Endothelial cell of umbilical vein (primary cell): ENCODE results near the gene PTPRT. TPM values are rescaled to one million over a fixed set of nuclear protein-coding genes. Genes with fewer than 3 reads are reported as not detected.

Source experiments
- BruUV-seq: library from RNA; stranded (reverse); fragments of 400-500 nt; replicated peaks from 2 replicates; lab custom pipeline; 2021; lab: Mats Ljungman, UMichigan
- CTCF ChIA-PET: fragments of 300-600, 350-600 bp; sonication (Branson Sonifier 250); formaldehyde crosslinking; loops from one replicate; lab custom pipeline; 2021; ENCODE audit warnings: antibody characterized with exemption, inconsistent platforms; lab: Charles Lee
- POLR2A ChIA-PET: fragments of 300-600, 350-600 bp; sonication (Branson Sonifier 250); formaldehyde crosslinking; loops from one replicate; lab custom pipeline; 2021; ENCODE audit warnings: antibody characterized with exemption, inconsistent platforms; lab: Charles Lee
- DNase-seq: peaks from one replicate; pipeline ENCODE4 v3.0.0-alpha.2; 2011; ENCODE audit warnings: low read depth, low spot score
- FAIRE-seq: peaks from 2 replicates; lab custom pipeline; 2011; peaks lifted over from hg19 to GRCh38; lab: Jason Lieb, UNC
- H2AFZ ChIP-seq: 2 replicates; pipeline ENCODE4 v1.6.0; 2012; ENCODE audit warnings: low read depth, low read length, control low read depth, inconsistent platforms
- H3K27ac ChIP-seq: 2 replicates; pipeline ENCODE4 v1.5.1; 2011; ENCODE audit warnings: low read depth, mild to moderate bottlenecking, control low read depth, low read length, moderate library complexity; ENCODE audit not compliant: insufficient read depth
- H3K27me3 ChIP-seq, 2 experiments: 2 replicates each; pipeline versions ENCODE4 v1.6.0 to v1.6.1; 2011; ENCODE audit warnings: low read length in 2 of 2, mixed read lengths in 1 of 2; ENCODE audit not compliant: control insufficient read depth in 2 of 2, insufficient read depth in 2 of 2
- H3K36me3 ChIP-seq, 2 experiments: 2 replicates in 1 of 2; 3 replicates in 1 of 2; pipeline ENCODE4 v1.5.1; 2011; ENCODE audit warnings: low read length in 2 of 2, mild to moderate bottlenecking in 1 of 2, moderate library complexity in 1 of 2; ENCODE audit not compliant: control insufficient read depth in 2 of 2, insufficient read depth in 2 of 2; ENCODE audit errors: extremely low read depth in 1 of 2
- H3K4me1 ChIP-seq: 3 replicates; pipeline ENCODE4 v1.5.1; 2011; ENCODE audit warnings: mild to moderate bottlenecking, low read length; ENCODE audit not compliant: control insufficient read depth, insufficient read depth; ENCODE audit errors: extremely low read depth
- H3K4me2 ChIP-seq: 2 replicates; pipeline ENCODE4 v1.6.1; 2011; ENCODE audit warnings: low read length, control low read depth, mixed read lengths; ENCODE audit not compliant: insufficient read depth
- H3K4me3 ChIP-seq, 3 experiments: fragments of 200-600 bp in 1 of 3; sonication (generic), shearing (Covaris generic) in 1 of 3; replicated peaks in 1 of 3; 2 replicates each; pipeline ENCODE4 v1.5.1; 2011 to 2016; ENCODE audit warnings: control low read depth in 3 of 3, low read length in 3 of 3, mild to moderate bottlenecking in 2 of 3, inconsistent platforms in 1 of 3, low read depth in 1 of 3, moderate library complexity in 1 of 3; ENCODE audit not compliant: insufficient read depth in 1 of 3
- H3K79me2 ChIP-seq: 2 replicates; pipeline ENCODE4 v1.6.0; 2012; ENCODE audit warnings: low read length, inconsistent platforms; ENCODE audit not compliant: control insufficient read depth, insufficient read depth
- H3K9ac ChIP-seq: replicated peaks from 2 replicates; pipeline ENCODE3; 2011; ENCODE audit warnings: low read length, control low read depth; ENCODE audit not compliant: insufficient read depth; ENCODE audit errors: extremely low read depth
- H3K9me1 ChIP-seq: replicated peaks from 3 replicates; pipeline ENCODE4 v1.6.0; 2011; ENCODE audit warnings: mild to moderate bottlenecking, low read length; ENCODE audit not compliant: control insufficient read depth, insufficient read depth; ENCODE audit errors: extremely low read depth
- H3K9me3 ChIP-seq: replicated peaks from 2 replicates; pipeline ENCODE4 v1.5.1; 2012; ENCODE audit warnings: low read length, inconsistent platforms; ENCODE audit not compliant: control insufficient read depth, insufficient read depth
- H4K20me1 ChIP-seq: replicated peaks from 2 replicates; pipeline ENCODE3; 2011; ENCODE audit warnings: mild to moderate bottlenecking, low read length; ENCODE audit not compliant: control insufficient read depth, insufficient read depth; ENCODE audit errors: extremely low read depth
- CTCF ChIP-seq, 2 donors: IDR thresholded peaks; 1 replicate in 1 of 2; 2 replicates in 1 of 2; pipeline ENCODE4 v1.5.1; 2011; ENCODE audit warnings: low read length in 2 of 2, mild to moderate bottlenecking in 2 of 2, moderate library complexity in 2 of 2, control low read depth in 1 of 2, inconsistent platforms in 1 of 2, low read depth in 1 of 2; ENCODE audit not compliant: insufficient read depth in 1 of 2; ENCODE audit errors: extremely low read depth in 1 of 2
- EZH2 ChIP-seq: IDR thresholded peaks from 2 replicates; pipeline ENCODE4 v1.6.1; 2012; ENCODE audit warnings: borderline replicate concordance, low read depth, mild to moderate bottlenecking, moderate library complexity, low read length, inconsistent platforms; ENCODE audit not compliant: severe bottlenecking
- FOS ChIP-seq: IDR thresholded peaks from 2 replicates; pipeline ENCODE4 v1.6.1; 2011; ENCODE audit warnings: mild to moderate bottlenecking, low read length, moderate library complexity, borderline replicate concordance; ENCODE audit not compliant: insufficient read depth
- GATA2 ChIP-seq: IDR thresholded peaks from 2 replicates; pipeline ENCODE4 v1.7.0; 2011; ENCODE audit warnings: low read depth, mild to moderate bottlenecking, moderate library complexity, mixed read lengths, low read length; ENCODE audit not compliant: insufficient read length, insufficient read depth
- JUN ChIP-seq: IDR thresholded peaks from 2 replicates; pipeline ENCODE4 v1.6.1; 2011; ENCODE audit warnings: borderline replicate concordance, low read depth; ENCODE audit not compliant: insufficient read length, insufficient read depth
- MYC ChIP-seq: IDR thresholded peaks from one replicate; pipeline ENCODE4 v1.6.1; 2011; ENCODE audit warnings: mild to moderate bottlenecking, low read depth, low read length
- POLR2A ChIP-seq: IDR thresholded peaks from 2 replicates; pipeline ENCODE4 v1.6.1; 2012; ENCODE audit warnings: low read depth, mild to moderate bottlenecking, control low read depth, low read length
- POLR2AphosphoS5 ChIP-seq: IDR thresholded peaks from 2 replicates; pipeline ENCODE4 v1.6.1; 2012; ENCODE audit warnings: low read depth, mild to moderate bottlenecking, control low read depth, low read length, moderate library complexity; ENCODE audit not compliant: insufficient read depth
- dilution Hi-C: fragments of 300-500 bp; cut with MboI; formaldehyde crosslinking; loops from one replicate; pipeline ENCODE4 v1.15.0; 2019; ENCODE audit warnings: low sequenced_read_pairs; ENCODE audit not compliant: extremely low pct_ligation_motif_present
- intact Hi-C: fragments of 100-400 bp; cut with micrococcal nuclease; formaldehyde crosslinking; loops from one replicate; pipeline ENCODE4 v1.10.0; 2022
- polyA plus RNA-seq, 4 experiments: library from polyadenylated mRNA; depleted of rRNA in 3 of 4; stranded (reverse) in 3 of 4; unstranded in 1 of 4; fragments of >200 nt; gene quantifications; 2 replicates each; pipeline versions ENCODE4 v1.2.1 to v1.2.3, GENCODE V29; 2011 to 2012; ENCODE audit warnings: missing spikeins in 1 of 4
- total RNA-seq: library from RNA; stranded (reverse); gene quantifications from 2 replicates; pipeline ENCODE4 v1.2.3, GENCODE V29; 2021
- TF ChIP-seq, protein P1 (sequence below): IDR thresholded peaks from 2 replicates; pipeline ENCODE4 v1.6.1; 2011; ENCODE audit not compliant: insufficient read depth, insufficient read length

Gene PTPRT
- total and polyA plus RNA-seq, 2 donors (not counting 3 experiments of a cell fraction or from before 2014, with no cell fraction given) = not detected

- H3K4me1 ChIP-seq = no peaks in the 10 kb centered on the region
- H3K27me3 ChIP-seq = no peaks in the 10 kb centered on the region
- H3K27ac ChIP-seq = no peak overlapping the region
- H4K20me1 ChIP-seq = no peaks in the 10 kb centered on the region
- BruUV-seq = no TSS peak
- H3K79me2 ChIP-seq = no peaks in the 10 kb centered on the region
- no peak overlapping the region for H3K4me2 ChIP-seq
- dilution Hi-C loops (no loop called here), intact Hi-C loops (no loop called here)
- H2AFZ ChIP-seq = no peak overlapping the region
- ChIA-PET POLR2A (no interaction called here), CTCF (no interaction called here)
- TF ChIP-seq FOS (no peak), POLR2AphosphoS5 (no peak), MYC (no peak), JUN (no peak), CTCF (IDR thresholded peaks at IDR 0.05; ENCODE audit: extremely low read depth in 1 of 2, insufficient read depth in 1 of 2, low read depth in 1 of 2, low read length in 2 of 2) (no peak)
- no peaks in the 10 kb centered on the region for H3K9me1 ChIP-seq
- H3K9ac ChIP-seq = no peak overlapping the region
- DNase-seq = no peak
- no peak for FAIRE-seq
- H3K4me3 ChIP-seq = no peak overlapping the region
- H3K36me3 ChIP-seq = no peaks in the 10 kb centered on the region
- H3K9me3 ChIP-seq = no peaks in the 10 kb centered on the region
These were observed 1077.5 kb downstream of the PTPRT start for GRCh38 chr20:42112161-42112560.

DNA sequence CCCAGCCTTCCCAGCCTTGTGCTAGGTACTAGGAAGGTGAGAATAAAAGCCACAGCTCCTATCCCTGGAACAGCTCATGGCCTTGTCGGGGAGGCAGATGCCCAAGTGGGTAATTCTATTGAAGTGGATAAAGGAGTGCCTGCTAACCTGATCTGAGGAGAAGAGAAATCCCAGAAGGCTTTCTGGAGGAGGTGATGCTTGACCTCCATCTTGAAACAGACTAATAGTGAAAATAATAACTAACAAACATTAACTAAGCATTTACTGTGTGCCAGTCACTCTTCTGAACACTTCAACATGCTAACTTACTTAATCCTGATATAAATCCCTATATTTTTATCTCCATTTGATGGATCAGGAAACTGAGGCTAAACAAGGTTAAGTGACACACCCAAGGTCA lies 1078.4 kb downstream of the PTPRT start:
- FAIRE-seq (no peak), DNase-seq (no peak)
- TF ChIP-seq CTCF (IDR thresholded peaks at IDR 0.05; ENCODE audit: extremely low read depth in 1 of 2, insufficient read depth in 1 of 2, low read depth in 1 of 2, low read length in 2 of 2) (no peak), POLR2A (no peak), JUN (no peak), MYC (no peak), FOS (no peak), GATA2 (no peak), EZH2 (no peak), POLR2AphosphoS5 (no peak)
- TF ChIP-seq, protein P1, sequence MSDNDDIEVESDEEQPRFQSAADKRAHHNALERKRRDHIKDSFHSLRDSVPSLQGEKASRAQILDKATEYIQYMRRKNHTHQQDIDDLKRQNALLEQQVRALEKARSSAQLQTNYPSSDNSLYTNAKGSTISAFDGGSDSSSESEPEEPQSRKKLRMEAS = no peak
- ChIA-PET POLR2A (no interaction called here), CTCF (no interaction called here)
- H3K27ac ChIP-seq = no peak overlapping the region
- H3K4me3 ChIP-seq = no peak overlapping the region
- no peak overlapping the region for H2AFZ ChIP-seq
- no peaks in the 10 kb centered on the region for H3K9me1 ChIP-seq
- H3K4me2 ChIP-seq = no peak overlapping the region
- no TSS peak for BruUV-seq
- no peak overlapping the region for H3K9ac ChIP-seq
- H4K20me1 ChIP-seq = no peaks in the 10 kb centered on the region
- intact Hi-C loops = no loop called here
- H3K36me3 ChIP-seq = no peaks in the 10 kb centered on the region
- H3K79me2 ChIP-seq = no peaks in the 10 kb centered on the region
- dilution Hi-C loops = no loop called here
- no peaks in the 10 kb centered on the region for H3K4me1 ChIP-seq
- H3K27me3 ChIP-seq = no peaks in the 10 kb centered on the region
- no peaks in the 10 kb centered on the region for H3K9me3 ChIP-seq
